ENCODE measurements around the gene ACKR3.

Gene ACKR3

DNA sequence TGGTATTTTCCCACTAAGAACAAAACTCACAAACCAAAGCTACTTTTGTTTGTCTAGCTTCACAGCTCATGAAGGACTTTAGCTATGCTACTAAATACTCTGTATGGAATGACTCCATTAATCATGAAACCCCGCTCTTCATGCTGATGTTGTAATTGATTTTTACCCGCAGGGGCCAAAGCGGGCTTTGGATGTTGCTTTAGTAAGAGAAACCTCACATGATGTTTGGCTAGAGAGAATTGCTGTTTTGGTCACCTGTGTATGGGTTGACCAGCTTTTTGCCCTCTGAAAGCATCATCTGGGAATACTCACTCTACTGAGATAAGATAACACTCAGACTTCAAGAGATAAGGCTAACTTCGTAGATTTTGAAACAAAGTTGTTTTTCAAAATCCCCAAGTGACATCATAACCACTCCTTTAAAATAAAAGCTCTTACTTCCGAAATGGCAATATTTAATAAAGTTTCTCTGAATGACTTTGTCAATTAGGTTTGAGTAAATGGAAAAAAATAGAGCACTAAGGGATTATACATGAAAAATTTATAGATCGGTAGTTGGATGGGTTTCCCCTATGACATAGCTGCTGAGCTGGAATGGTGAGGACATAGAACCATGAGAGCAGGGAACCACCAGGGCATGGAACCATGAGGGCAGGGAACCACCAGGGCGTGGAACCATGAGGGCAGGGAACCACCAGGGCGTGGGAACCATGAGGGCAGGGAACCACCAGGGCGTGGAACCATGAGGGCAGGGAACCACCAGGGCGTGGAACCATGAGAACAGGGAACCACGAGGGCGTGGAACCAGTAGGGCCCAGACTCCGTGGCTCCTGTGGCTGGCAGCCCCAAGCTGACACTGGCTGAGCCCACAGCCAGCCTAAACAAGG, 31.9 kb downstream of the ACKR3 start:
- TF ChIP-seq, protein P1, sequence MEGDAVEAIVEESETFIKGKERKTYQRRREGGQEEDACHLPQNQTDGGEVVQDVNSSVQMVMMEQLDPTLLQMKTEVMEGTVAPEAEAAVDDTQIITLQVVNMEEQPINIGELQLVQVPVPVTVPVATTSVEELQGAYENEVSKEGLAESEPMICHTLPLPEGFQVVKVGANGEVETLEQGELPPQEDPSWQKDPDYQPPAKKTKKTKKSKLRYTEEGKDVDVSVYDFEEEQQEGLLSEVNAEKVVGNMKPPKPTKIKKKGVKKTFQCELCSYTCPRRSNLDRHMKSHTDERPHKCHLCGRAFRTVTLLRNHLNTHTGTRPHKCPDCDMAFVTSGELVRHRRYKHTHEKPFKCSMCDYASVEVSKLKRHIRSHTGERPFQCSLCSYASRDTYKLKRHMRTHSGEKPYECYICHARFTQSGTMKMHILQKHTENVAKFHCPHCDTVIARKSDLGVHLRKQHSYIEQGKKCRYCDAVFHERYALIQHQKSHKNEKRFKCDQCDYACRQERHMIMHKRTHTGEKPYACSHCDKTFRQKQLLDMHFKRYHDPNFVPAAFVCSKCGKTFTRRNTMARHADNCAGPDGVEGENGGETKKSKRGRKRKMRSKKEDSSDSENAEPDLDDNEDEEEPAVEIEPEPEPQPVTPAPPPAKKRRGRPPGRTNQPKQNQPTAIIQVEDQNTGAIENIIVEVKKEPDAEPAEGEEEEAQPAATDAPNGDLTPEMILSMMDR (IDR thresholded peaks at IDR 0.05; ENCODE audit: insufficient read depth, missing control alignments), result no peak
- DNase-seq (ENCODE audit: insufficient read length, low spot score), result no peak
- FAIRE-seq, result no peak

DNA sequence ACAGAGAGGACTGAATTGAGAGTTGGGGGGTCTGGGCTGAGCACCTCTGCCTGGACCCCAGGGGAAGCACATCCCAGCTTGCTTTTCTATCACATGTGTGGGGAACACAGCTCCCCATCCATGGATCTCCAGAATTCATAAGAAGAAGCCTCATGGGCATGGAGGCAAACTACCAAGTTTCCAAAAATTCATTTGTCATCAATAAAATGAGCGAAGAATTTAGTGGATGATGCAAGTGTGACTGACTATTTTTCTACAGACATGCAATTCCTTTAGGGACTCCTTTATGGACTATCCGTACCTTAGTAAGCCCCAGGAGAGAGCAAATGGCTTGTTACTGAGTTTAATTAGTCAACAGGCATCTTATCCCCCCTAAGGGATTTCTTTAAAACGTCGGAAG, 33.1 kb downstream of the ACKR3 start:
- FAIRE-seq, result no peak
- no peak for DNase-seq (ENCODE audit: insufficient read length, low spot score)
- TF ChIP-seq, protein P1 (IDR thresholded peaks at IDR 0.05; ENCODE audit: insufficient read depth, missing control alignments), result no peak

DNA sequence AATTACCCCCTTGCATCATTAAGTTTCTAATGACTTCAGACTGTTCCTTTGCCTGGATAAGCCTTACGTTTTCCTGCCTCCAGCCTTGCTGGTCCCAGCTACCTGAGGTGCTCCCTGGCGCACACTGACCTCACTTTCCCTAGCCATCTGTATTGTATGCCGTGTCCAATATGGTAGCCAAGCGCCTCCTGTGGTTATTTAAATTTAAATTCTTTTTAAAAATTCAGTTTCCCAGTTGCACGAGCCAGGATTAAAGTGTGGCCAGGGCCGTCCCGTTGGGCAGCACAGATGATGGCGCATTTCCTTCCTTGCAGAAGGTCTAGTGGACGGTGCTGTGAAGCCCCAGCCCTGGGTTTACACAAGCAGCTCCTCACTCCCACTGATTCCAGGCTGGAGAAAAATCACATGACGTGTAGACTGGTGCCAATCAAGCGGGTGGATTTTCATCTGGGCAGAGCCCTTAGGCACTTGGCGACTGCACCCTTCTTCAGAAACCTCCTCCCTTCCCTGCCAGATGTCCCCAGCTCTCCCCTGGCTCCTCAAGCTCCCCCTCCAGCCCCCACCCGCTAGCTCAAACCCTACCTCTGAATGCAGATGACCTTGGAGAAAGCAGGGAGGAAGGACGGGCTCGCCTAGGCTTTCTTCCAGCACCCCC, 33.9 kb downstream of the ACKR3 start:
- TF ChIP-seq, protein P1 (IDR thresholded peaks at IDR 0.05; ENCODE audit: insufficient read depth, missing control alignments), result no peak
- DNase-seq (ENCODE audit: insufficient read length, low spot score) (no peak), FAIRE-seq (no peak)

DNA sequence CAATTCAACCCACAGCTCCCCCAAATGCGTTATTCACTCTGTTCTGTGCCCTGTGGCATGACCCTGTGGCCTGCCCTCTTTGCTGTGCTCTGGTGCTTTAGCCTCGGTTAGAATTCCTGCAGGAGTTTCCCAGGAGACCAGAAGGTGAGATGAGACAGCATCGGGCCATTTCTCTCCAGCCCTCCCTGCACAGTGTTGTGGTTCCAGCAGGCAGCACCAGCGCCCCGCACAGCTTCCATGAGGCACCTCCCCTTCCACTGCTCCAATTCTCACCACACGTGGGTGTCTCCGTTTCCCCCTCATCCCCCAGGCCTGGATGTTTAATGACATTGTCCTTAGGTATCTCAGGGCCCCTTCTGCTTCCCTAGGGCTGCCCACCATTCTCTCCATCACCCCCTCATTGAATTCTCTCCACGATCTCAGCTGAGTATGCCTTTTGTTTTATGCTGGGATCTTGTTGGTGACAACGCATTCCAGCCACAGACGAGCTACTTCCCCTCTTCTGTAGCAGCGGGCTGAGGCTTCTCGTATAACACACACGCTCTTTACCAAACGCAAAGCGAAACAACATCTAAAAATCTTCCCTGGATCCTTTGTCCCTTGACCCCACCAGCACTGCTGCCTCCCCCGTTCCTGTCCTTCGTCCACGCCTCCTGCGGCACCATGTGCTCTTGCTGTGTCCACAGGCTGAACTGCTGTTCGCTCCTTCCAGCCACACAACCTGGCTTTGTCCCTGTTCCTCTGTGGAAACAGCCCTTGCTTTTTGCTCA, 35.1 kb downstream of the ACKR3 start:
- DNase-seq (ENCODE audit: insufficient read length, low spot score), result no peak
- FAIRE-seq, result no peak
- TF ChIP-seq, protein P1 (IDR thresholded peaks at IDR 0.05; ENCODE audit: insufficient read depth, missing control alignments), result no peak

DNA sequence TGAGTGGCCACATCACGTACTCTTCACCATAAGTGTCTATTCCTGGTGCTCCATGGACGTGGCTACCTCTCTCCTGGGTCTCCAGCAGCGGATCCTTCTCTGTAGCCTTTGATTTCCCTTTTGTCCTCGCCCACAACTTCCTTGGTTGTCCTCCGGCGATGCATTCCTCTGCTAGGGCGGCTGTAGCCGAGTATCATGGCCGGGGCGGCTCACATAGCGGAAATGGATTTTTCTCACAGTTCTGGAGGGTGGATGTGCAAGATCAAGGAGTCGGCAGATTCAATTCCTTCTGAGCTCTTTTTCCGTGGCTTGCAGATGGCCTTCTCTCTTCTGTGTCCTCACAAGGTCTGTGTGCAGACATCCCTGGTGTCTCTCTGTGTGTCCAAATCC, 35.7 kb downstream of the ACKR3 start:
- FAIRE-seq, result no peak
- DNase-seq (ENCODE audit: insufficient read length, low spot score), result no peak
- TF ChIP-seq, protein P1 (IDR thresholded peaks at IDR 0.05; ENCODE audit: insufficient read depth, missing control alignments), result no peak

DNA sequence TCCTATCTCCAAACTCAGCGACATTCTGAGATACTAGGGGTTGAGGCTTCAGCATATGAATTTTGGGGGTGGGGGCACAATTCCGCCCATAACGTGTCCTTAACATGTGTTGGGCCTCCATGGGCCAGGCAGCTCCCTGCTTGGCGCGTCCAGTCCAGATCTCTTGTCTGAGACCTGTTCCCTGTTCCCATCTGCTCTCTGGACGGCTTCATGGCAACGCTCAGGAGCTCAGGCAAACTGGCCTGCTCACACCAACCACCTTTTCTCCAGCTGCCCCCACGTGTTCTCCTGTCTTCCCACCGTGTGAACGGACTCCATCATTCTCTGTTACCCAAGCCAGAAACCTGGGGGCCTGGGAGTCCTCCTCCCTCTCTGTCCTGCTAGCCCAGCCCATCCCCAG, 36.4 kb downstream of the ACKR3 start:
- FAIRE-seq, result no peak
- TF ChIP-seq, protein P1 (IDR thresholded peaks at IDR 0.05; ENCODE audit: insufficient read depth, missing control alignments), result no peak

More for the DNA sequence above, 36.4 kb downstream of the ACKR3 start:
- no peak for DNase-seq (ENCODE audit: insufficient read length, low spot score)

Data from D721Med (cell line).